Activated CD4-positive, alpha-beta T cell treated with anti-CD3 and anti-CD28 coated beads, Interleukin-2, amount 50 U/mL, for 1 hour (primary cell): ENCODE results near the gene PGAM5.
A peak's percentile ranks its signal among the peaks of the same experiment; 100 is the strongest.

Experiments
- DNase-seq: peaks from one replicate; pipeline ENCODE4 v3.0.0-alpha.2; 2020

Gene PGAM5

DNA sequence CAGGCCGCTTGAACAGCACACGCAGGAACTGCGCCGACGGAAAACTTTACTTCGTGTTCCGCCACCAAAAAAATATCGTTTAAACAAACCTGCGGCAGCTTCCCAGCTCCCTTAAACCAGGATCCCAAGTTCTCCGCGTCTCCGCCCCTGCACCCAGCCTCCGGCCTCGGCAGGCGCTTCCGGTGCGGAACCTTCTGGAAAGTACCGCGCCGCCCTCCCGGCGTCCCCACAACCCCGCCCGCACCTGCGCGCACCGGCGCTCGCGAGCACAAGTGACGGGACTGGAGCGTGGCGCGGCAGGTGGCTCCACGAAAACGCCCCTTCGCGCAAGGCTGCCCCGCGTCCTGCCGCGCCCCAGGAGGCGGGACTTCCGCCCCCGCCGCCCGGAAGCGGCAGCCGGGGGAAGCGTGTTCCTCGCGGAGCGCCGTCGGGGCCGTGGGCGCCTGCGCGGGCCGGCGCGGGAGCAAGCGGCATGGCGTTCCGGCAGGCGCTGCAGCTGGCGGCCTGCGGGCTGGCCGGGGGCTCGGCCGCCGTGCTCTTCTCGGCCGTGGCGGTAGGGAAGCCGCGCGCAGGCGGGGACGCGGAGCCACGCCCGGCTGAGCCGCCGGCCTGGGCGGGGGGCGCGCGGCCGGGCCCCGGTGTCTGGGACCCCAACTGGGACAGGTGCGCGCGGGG, at the start of gene PGAM5:
TSS of gene PGAM5 (plus strand) at position 438 of the 675 bp plus-strand sequence. CDS start at position 473, 35 bp downstream.
- DNase-seq: peak; percentile 91

DNA sequence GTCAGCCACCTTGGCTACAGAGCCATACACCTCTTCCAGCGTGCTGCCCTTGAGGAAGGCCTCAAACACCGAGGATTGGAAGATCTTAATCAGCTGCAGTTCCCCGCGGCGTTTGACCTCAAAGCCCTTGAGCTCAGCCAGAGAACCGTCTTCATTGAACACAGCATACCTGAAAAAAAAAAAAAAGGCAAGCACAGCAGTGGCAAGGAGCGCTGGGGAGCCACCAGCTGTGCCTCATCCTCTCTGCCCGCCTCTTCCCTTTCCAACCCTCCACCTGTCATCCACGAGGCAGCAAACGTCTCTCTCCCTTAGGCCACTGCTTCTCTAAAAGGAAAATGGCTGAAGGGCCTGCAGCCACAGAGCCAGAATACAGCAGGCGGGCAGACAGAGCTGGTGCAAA, 49.6 kb upstream of the PGAM5 start:
- no peak for DNase-seq

GRCh38 chr12:132661972-132662371, 48.7 kb upstream of the PGAM5 start:
- DNase-seq: no peak

DNA sequence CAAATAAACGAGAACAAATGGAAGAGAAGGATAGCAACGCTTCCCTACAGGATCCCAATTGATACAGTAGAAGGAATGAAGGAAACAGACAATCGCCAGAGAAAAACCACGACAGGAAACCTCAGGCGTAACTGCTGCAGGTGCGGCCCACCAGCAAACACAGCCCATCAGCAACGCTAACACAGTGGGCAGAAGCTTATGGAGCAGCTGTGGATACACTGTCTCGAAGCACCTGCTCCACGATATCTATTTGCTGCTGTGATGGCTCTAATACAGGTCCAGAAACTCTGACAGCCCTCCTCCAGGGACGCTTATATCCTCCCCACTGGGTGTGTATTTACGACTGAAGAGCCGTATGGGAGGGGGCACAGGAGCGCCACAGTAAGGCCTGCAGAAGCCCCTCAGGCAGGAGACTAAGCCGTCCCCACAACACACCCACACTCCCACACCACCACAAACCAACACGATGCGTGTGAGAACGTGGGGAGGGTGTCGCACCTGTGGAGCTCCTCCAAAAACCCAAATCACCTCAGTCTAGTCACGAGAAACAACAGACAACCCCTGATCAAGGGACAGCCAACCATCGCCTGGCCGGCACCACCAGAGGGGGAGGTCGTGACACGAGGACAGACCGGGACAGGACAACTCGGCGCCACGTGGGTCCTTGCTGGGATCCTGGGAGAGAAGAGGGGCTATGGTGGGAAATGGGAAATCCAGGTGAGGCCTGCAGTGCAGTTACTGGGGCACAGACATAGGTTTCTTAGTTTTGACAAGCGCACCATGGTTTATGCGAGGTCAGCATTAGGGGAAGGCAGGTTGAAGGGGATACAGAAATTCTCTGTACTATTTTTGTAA, 47.5 kb upstream of the PGAM5 start:
- DNase-seq: no peak

- DNase-seq: no peak
Observed at GRCh38 chr12:132664206-132665148, 46.2 kb upstream of the PGAM5 start.

- DNase-seq: no peak
Observed at GRCh38 chr12:132665149-132665491, 45.5 kb upstream of the PGAM5 start.

- DNase-seq: no peak
Observed at GRCh38 chr12:132665794-132666193, 44.8 kb upstream of the PGAM5 start.

DNA sequence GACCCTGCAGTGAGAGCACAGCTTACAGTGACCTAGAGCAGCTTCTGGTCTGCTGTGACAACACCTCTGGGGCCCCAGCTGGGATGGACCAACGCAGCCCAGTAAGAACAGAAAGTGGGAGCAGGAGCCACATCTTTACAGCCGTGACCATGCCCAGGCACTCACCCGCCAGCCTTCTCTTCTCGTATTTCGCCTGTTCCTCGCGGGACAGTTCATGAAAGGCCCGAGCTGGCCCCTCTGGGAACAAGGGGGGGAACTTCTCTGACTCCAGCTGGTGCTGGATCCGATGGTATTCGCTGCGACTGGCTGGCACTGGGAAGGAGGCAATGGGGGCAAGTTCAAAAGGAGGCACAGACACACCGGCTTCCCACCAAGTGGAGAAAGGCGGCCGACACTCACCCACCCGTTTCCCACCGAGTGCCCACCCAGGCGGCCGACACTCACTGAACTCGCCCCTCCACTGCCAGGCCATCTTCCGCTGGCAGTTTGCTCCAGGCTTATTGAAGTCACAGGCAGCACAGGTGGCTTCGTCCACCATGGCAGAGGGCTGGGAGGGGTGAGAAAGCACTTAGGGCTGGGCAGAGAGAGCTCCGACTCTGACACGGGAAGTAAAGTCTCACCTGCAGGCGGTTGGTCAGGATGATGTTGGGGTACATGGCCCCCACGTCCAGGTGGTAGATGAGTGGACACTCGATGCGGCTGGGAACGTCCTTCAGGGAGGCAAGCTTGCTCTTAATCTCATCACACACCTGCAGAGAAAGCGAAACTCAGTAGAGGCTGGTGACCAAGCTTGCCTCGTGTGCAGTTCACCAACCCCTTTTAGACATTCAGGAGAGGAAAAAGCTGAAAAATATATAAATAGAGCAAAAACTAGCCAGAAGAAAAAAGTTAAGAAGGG, 42.2 kb upstream of the PGAM5 start:
- no peak for DNase-seq

DNA sequence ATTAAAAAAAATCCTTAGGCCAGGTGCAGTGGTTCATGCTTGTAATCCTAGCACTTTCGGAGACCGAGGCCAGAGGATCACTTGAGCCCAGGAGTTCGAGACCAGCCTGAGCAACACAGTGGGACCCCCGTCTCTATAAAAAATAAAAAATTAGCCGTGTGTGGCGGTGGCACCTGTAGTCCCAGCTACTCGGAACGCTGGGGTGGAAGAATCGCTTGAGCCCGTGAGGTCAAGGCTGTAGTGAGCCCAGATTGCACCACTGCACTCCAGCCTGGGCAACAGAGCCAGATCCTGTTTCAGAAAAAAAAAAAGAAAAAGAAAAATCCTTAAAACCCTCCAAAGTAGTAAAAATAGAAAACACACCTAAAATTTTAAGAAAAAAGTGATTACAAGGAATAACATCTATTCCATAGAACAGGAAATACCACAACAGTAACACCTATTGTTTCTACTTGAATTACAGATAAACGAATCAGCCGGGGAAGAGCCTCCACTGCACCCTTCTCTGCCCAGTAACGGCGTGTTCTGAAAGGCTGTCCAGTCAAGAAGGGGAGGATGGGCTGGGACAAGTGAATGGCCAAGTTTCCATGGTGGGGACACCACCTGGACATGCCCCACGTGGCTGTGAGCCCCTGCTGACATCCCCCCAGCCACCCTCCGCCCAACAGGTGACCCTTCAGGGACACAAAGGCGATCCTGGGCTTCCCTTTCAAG, 41.3 kb upstream of the PGAM5 start:
- no peak for DNase-seq

DNA sequence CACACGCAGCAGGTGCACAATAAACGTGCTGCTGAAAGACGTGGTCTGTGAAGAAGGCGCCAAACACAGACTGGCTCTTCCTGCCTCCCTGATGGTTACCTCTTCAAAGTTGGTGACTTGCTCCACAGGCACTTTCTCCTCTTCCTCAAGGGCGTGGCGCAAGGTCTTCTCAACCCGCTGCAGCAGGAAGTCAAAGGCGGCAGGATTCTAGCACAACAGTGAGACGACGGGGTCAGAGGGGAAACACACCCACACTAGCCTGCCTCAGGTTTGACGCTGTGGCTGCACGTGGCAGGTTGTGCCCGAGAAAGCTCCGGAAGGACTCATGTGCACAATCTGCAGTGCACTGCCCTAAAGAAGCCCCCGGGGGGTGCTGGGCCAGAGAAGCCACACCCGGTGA, 38.5 kb upstream of the PGAM5 start:
- no peak for DNase-seq

- no peak for DNase-seq
Observed at GRCh38 chr12:132672678-132673077, 38.0 kb upstream of the PGAM5 start.

GRCh38 chr12:132673288-132674179, 37.1 kb upstream of the PGAM5 start:
- DNase-seq: no peak

- DNase-seq: no peak
Observed at GRCh38 chr12:132674561-132674960, 36.1 kb upstream of the PGAM5 start.

GRCh38 chr12:132675757-132676432, 34.7 kb upstream of the PGAM5 start:
- DNase-seq: no peak

DNA sequence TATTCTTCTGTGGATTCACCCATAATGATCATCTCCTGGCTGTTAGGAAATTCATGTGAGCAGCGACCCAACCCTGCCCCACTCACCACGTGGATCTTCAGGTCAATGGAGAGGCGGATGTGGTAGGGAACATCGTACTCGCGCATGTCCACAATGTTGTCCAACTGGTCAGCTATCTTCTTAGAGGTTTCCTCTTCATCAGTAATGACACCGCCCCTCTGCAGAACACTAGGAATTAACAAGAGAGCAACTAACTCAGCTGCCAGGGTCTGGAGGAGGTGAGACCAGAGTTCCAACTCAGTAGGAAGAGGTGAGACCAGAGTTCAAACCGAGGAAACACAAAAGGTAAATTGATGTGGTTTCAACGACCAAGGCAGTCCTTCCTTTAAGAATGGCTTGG, 33.1 kb upstream of the PGAM5 start:
- DNase-seq: no peak

DNA sequence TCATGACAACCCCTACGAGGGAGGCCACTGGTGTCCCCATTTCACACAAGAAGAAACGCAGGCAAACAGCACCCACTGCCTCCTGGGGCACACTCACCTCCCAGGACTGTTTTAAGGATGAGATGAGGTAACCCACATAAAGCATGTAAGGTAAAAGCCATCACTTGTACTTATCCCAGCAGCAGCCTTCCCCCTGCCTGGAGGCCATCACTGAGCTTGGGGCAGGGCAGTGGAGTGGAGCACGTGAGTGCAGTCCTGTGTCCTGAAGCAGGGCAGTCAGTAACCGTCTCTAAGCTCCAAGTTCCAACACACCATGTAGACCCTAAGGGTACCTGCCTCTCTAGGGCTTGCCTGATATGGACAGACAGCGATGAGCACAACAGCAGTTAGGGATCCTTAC, 25.2 kb upstream of the PGAM5 start:
- no peak for DNase-seq

GRCh38 chr12:132686825-132687210, 23.8 kb upstream of the PGAM5 start:
- no peak for DNase-seq

- peak; percentile 95 for DNase-seq
Observed at GRCh38 chr12:132687211-132688164, 23.2 kb upstream of the PGAM5 start, which contains the start of the genes POLE and PXMP2. Gene POLE, minus strand, starts transcription at chr12:132687342. Its CDS starts 27 bp downstream, at chr12:132687315. Gene PXMP2, plus strand, starts transcription at chr12:132687587. Its CDS starts 84 bp downstream, at chr12:132687671.
